HG02981 (cell line): Measurements from ENCODE around the gene ESPN.
"Not testable (repeated sequence)": the region's sequence is repeated elsewhere in the genome, so short reads cannot be mapped to it uniquely, and the experiment has no call there.

Source experiments
- ATAC-seq: cut with Tn5 transposase; IDR thresholded peaks from one replicate; pipeline ENCODE4 v1.9.1; 2021; ENCODE audit warnings: mild to moderate bottlenecking, moderate library complexity; ENCODE audit not compliant: unreplicated experiment

Gene ESPN

GRCh38 chr1:6447016-6447817 lies 22.6 kb downstream of the ESPN start:
- ATAC-seq, result no peak

- no peak for ATAC-seq
These were observed 23.5 kb downstream of the ESPN start for GRCh38 chr1:6447818-6448748.

- ATAC-seq, result no peak
These were observed 24.4 kb downstream of the ESPN start for GRCh38 chr1:6448749-6449631.

GRCh38 chr1:6450005-6450450 lies 25.5 kb downstream of the ESPN start:
- no peak for ATAC-seq

- not testable (repeated sequence) for ATAC-seq
These were observed 25.9 kb downstream of the ESPN start for GRCh38 chr1:6450486-6450885.

GRCh38 chr1:6450943-6451373 lies 26.4 kb downstream of the ESPN start:
- no peak for ATAC-seq

- not testable (repeated sequence) for ATAC-seq
These were observed 29.6 kb downstream of the ESPN start for GRCh38 chr1:6453895-6454855.

- no peak for ATAC-seq
These were observed 30.5 kb downstream of the ESPN start for GRCh38 chr1:6454856-6455751.

GRCh38 chr1:6455752-6456520 lies 31.4 kb downstream of the ESPN start:
- not testable (repeated sequence) for ATAC-seq

- no peak for ATAC-seq
These were observed 32.4 kb downstream of the ESPN start for GRCh38 chr1:6456800-6457466.

GRCh38 chr1:6459850-6460265 lies 35.3 kb downstream of the ESPN start:
- ATAC-seq, result no peak

GRCh38 chr1:6460301-6461050 lies 35.9 kb downstream of the ESPN start:
- no peak for ATAC-seq

- no peak for ATAC-seq
These were observed 36.5 kb downstream of the ESPN start for GRCh38 chr1:6461051-6461530.

- no peak for ATAC-seq
These were observed 37.2 kb downstream of the ESPN start for GRCh38 chr1:6461538-6462411.

GRCh38 chr1:6462412-6463119 lies 38.0 kb downstream of the ESPN start:
- ATAC-seq, result no peak
